Keratinocyte (primary cell): Measurements from ENCODE around the gene NUDT3. TPM values are rescaled to one million over a fixed set of nuclear protein-coding genes. Genes with fewer than 3 reads are reported as not detected.
"Not testable (repeated sequence)": the region's sequence is repeated elsewhere in the genome, so short reads cannot be mapped to it uniquely, and the experiment has no call there.

ENCODE experiments used
- DNase-seq: peaks from one replicate; pipeline ENCODE4 v3.0.0-alpha.2; 2011; ENCODE audit warnings: low read depth, missing footprints, low spot score
- FAIRE-seq: peaks from 2 replicates; lab custom pipeline; 2011; peaks lifted over from hg19 to GRCh38; lab: Jason Lieb, UNC
- H2AFZ ChIP-seq: 2 replicates; pipeline ENCODE4 v1.6.0; 2012; ENCODE audit warnings: low read length, control low read depth, inconsistent platforms; ENCODE audit not compliant: control insufficient read depth
- H3K27ac ChIP-seq: 2 replicates; pipeline ENCODE4 v1.5.1; 2011; ENCODE audit warnings: low read length; ENCODE audit not compliant: control insufficient read depth, insufficient read depth
- H3K27me3 ChIP-seq: 3 replicates; pipeline ENCODE4 v1.6.0; 2011; ENCODE audit warnings: low read length; ENCODE audit not compliant: control insufficient read depth, insufficient read depth; ENCODE audit errors: extremely low read depth
- H3K36me3 ChIP-seq, 2 experiments: 2 replicates in 1 of 2; 3 replicates in 1 of 2; pipeline ENCODE4 v1.5.1; 2011; ENCODE audit warnings: low read length in 2 of 2, mild to moderate bottlenecking in 1 of 2; ENCODE audit not compliant: control insufficient read depth in 2 of 2, insufficient read depth in 2 of 2; ENCODE audit errors: extremely low read depth in 1 of 2
- H3K4me1 ChIP-seq: 3 replicates; pipeline ENCODE4 v1.5.1; 2011; ENCODE audit warnings: low read length; ENCODE audit not compliant: control insufficient read depth, insufficient read depth; ENCODE audit errors: extremely low read depth
- H3K4me2 ChIP-seq: 3 replicates; pipeline ENCODE4 v1.6.0; 2011; ENCODE audit warnings: low read depth, low read length; ENCODE audit not compliant: control insufficient read depth, insufficient read depth; ENCODE audit errors: extremely low read depth
- H3K4me3 ChIP-seq, 3 experiments: fragments of 200-600 bp in 1 of 3; sonication (generic) in 1 of 3; 2 replicates in 2 of 3; 3 replicates in 1 of 3; pipeline ENCODE4 v1.5.1; 2011 to 2016; ENCODE audit warnings: low read length in 3 of 3, mild to moderate bottlenecking in 3 of 3, control low read depth in 2 of 3, inconsistent platforms in 1 of 3, low read depth in 1 of 3, mixed read lengths in 1 of 3, mixed run types in 1 of 3, moderate library complexity in 1 of 3; ENCODE audit not compliant: control insufficient read depth in 2 of 3, insufficient read depth in 2 of 3; ENCODE audit errors: extremely low read depth in 1 of 3
- H3K79me2 ChIP-seq: 2 replicates; pipeline ENCODE4 v1.6.0; 2012; ENCODE audit warnings: low read length; ENCODE audit not compliant: control insufficient read depth, insufficient read depth
- H3K9ac ChIP-seq: 3 replicates; pipeline ENCODE4 v1.6.0; 2011; ENCODE audit warnings: low read length; ENCODE audit not compliant: control insufficient read depth, insufficient read depth; ENCODE audit errors: extremely low read depth
- H3K9me1 ChIP-seq: 3 replicates; pipeline ENCODE4 v1.6.0; 2011; ENCODE audit warnings: low read length; ENCODE audit not compliant: control insufficient read depth, insufficient read depth; ENCODE audit errors: extremely low read depth
- H3K9me3 ChIP-seq: 2 replicates; pipeline ENCODE4 v1.5.1; 2012; ENCODE audit warnings: low read depth, low read length; ENCODE audit not compliant: control insufficient read depth
- H4K20me1 ChIP-seq: 3 replicates; pipeline ENCODE4 v1.6.0; 2011; ENCODE audit warnings: low read length; ENCODE audit not compliant: control insufficient read depth, insufficient read depth; ENCODE audit errors: extremely low read depth
- EZH2 ChIP-seq: IDR thresholded peaks from one replicate; pipeline ENCODE4 v1.6.1; 2012; ENCODE audit warnings: inconsistent platforms, mild to moderate bottlenecking, low read length, moderate library complexity
- dilution Hi-C: fragments of 300-500 bp; cut with MboI; formaldehyde crosslinking; loops from one replicate; pipeline ENCODE4 v1.7.0; 2020; ENCODE audit warnings: low sequenced_read_pairs; ENCODE audit not compliant: extremely low pct_ligation_motif_present
- polyA plus RNA-seq, 5 experiments: library from polyadenylated mRNA; depleted of rRNA in 3 of 5; stranded (reverse) in 3 of 5; stranded (forward) in 1 of 5; unstranded in 1 of 5; fragments of >200 nt; gene quantifications; 1 replicate in 1 of 5; 2 replicates in 3 of 5; 3 replicates in 1 of 5; pipeline versions ENCODE4 v1.2.1 to v1.2.3, GENCODE V29; 2011 to 2012; ENCODE audit warnings: missing spikeins in 2 of 5, low read depth in 1 of 5, low replicate concordance in 1 of 5
- TF ChIP-seq, protein P1 (sequence below), 3 experiments: IDR thresholded peaks in 1 of 3; conservative IDR thresholded peaks in 1 of 3; optimal IDR thresholded peaks in 1 of 3; 2 replicates in 2 of 3; 3 replicates in 1 of 3; pipeline versions ENCODE3 to v1.5.1; 2011; ENCODE audit warnings: low read length in 3 of 3, mild to moderate bottlenecking in 3 of 3, moderate library complexity in 2 of 3, control low read depth in 1 of 3, inconsistent platforms in 1 of 3; ENCODE audit not compliant: insufficient read depth in 2 of 3; ENCODE audit errors: extremely low read depth in 1 of 3

Gene NUDT3
- polyA plus RNA-seq, 1 donor (not counting 4 experiments of a cell fraction or from before 2014, with no cell fraction given) = 16.5 TPM

DNA sequence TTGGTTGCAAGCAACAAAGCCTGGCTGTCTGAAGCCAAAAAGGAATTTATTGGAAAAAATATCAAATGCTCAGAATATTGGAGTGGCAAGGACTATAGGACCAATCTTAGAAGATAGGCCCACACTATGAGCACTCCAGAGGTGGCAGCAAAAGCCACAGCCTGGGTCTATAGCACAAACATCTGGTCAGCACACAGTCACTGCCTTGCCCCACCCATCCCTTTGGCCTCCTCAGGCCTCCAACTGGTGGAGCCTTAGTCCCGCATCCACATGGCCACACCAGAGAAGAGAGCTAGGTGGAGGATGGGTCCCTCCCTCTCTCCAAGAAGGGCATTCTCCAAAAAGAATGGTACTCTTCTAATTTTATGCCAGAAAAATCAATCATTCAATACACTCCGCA lies 14.0 kb downstream of the NUDT3 start:
- no peaks in the 10 kb centered on the region for H3K4me1 ChIP-seq
- H3K27me3 ChIP-seq = no peaks in the 10 kb centered on the region
- TF ChIP-seq, protein P1, sequence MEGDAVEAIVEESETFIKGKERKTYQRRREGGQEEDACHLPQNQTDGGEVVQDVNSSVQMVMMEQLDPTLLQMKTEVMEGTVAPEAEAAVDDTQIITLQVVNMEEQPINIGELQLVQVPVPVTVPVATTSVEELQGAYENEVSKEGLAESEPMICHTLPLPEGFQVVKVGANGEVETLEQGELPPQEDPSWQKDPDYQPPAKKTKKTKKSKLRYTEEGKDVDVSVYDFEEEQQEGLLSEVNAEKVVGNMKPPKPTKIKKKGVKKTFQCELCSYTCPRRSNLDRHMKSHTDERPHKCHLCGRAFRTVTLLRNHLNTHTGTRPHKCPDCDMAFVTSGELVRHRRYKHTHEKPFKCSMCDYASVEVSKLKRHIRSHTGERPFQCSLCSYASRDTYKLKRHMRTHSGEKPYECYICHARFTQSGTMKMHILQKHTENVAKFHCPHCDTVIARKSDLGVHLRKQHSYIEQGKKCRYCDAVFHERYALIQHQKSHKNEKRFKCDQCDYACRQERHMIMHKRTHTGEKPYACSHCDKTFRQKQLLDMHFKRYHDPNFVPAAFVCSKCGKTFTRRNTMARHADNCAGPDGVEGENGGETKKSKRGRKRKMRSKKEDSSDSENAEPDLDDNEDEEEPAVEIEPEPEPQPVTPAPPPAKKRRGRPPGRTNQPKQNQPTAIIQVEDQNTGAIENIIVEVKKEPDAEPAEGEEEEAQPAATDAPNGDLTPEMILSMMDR (optimal IDR thresholded peaks at IDR 0.05 in 1 of 3, IDR thresholded peaks at IDR 0.05 in 1 of 3, conservative IDR thresholded peaks at IDR 0.05 in 1 of 3; ENCODE audit: extremely low read depth in 1 of 3, insufficient read depth in 2 of 3, low read length in 3 of 3) = no peak
- TF ChIP-seq EZH2 = no peak
- H3K79me2 ChIP-seq = peaks cover 88% of the 10 kb centered on the region
- no peak overlapping the region for H2AFZ ChIP-seq
- no peak overlapping the region for H3K9ac ChIP-seq
- no peak overlapping the region for H3K4me2 ChIP-seq
- FAIRE-seq = no peak
- no peak overlapping the region for H3K27ac ChIP-seq
- no peaks in the 10 kb centered on the region for H3K9me3 ChIP-seq
- peaks cover 3% of the 10 kb centered on the region for H3K9me1 ChIP-seq
- no peak overlapping the region for H3K4me3 ChIP-seq
- peaks cover 12% of the 10 kb centered on the region for H4K20me1 ChIP-seq
- H3K36me3 ChIP-seq = no peaks in the 10 kb centered on the region
- no peak for DNase-seq
- dilution Hi-C loops = no loop called here

DNA sequence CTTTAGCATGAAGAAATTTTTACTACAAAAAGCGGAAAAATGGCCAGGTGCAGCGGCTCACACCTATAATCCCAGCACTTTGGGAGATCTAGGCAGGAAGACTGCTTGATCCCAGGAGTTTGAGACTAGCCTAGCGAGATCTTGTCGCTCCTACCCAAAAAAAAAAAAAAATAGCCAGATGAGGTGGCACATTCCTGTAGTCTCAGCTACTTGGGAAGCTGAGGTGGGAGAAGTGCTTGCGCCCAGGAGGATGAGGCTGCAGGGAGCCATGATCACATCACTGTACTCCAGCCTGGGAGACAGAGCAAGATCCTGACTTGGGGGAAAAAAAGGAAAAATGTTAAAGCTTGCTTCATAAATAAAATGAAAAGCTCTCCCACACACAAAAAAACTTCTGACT lies 14.5 kb downstream of the NUDT3 start:
- Histone ChIP-seq H3K4me1 (no peaks in the 10 kb centered on the region), H3K36me3 (no peaks in the 10 kb centered on the region), H3K9ac (no peak overlapping the region), H3K27me3 (no peaks in the 10 kb centered on the region), H2AFZ (no peak overlapping the region), H3K4me3 (no peak overlapping the region), H3K4me2 (no peak overlapping the region), H3K9me3 (no peaks in the 10 kb centered on the region), H3K27ac (no peak overlapping the region), H4K20me1 (peaks cover 12% of the 10 kb centered on the region), H3K79me2 (peaks cover 86% of the 10 kb centered on the region), H3K9me1 (peaks cover 3% of the 10 kb centered on the region)
- dilution Hi-C loops = no loop called here
- DNase-seq (no peak), FAIRE-seq (no peak)
- TF ChIP-seq, protein P1 (optimal IDR thresholded peaks at IDR 0.05 in 1 of 3, IDR thresholded peaks at IDR 0.05 in 1 of 3, conservative IDR thresholded peaks at IDR 0.05 in 1 of 3; ENCODE audit: extremely low read depth in 1 of 3, insufficient read depth in 2 of 3, low read length in 3 of 3) = no peak
- no peak for TF ChIP-seq EZH2

DNA sequence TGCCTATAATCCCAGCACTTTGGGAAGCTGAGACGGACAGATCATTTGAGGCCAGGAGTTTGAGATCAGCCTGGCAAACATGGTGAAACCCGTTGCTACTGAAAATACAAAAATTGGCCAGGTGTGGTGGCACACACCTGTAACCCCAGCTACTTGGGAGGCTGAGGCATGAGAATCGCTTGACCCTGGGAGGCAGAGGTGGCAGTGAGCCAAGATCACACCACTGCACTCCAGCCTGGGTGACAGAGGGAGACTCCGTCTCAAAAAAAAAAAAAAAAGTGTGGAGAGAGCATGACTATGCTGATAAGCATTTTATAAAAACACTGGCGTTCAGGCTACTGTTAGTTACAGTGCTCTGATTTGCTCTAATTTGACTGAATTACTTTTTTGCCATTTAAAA lies 14.9 kb downstream of the NUDT3 start:
- H3K4me2 ChIP-seq, H3K4me3 ChIP-seq, H2AFZ ChIP-seq, H3K9me3 ChIP-seq, H3K9ac ChIP-seq, FAIRE-seq, H3K9me1 ChIP-seq, dilution Hi-C loops, H3K4me1 ChIP-seq, H3K36me3 ChIP-seq, DNase-seq, H3K27me3 ChIP-seq, H3K27ac ChIP-seq: not testable (repeated sequence)
- H4K20me1 ChIP-seq = peaks cover 12% of the 10 kb centered on the region
- peaks cover 83% of the 10 kb centered on the region for H3K79me2 ChIP-seq
